Measurements from ENCODE around the gene TSFM. TPM values are rescaled to one million over a fixed set of nuclear protein-coding genes. Genes with fewer than 3 reads are reported as not detected.

Gene TSFM
- total RNA-seq, 4 donors from 2014 or later = 18.5 to 37.2 (median 24.7) TPM

DNA sequence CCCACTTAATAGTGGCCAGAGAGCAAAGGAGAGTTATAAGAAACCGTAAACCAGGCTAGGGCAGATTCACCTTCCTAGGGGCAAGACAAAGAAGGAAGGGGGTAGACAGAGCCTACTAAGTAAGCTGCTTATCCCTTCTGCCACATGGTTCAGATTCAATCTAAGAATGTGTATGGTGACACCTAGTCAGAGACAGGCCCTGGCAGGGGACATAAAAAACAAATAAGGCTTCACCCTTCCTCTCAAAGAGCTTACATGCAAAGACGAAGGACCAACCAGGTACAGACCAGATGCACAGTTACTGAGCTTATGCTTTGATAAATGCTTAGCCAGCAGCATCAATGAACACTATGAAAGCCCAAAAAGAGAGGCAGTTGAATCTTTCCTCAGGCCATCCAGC, 20.1 kb upstream of the TSFM start:
- WGBS, 2 donors = 93 to 97% methylated on average over 2 of the region's 2 CpGs

DNA sequence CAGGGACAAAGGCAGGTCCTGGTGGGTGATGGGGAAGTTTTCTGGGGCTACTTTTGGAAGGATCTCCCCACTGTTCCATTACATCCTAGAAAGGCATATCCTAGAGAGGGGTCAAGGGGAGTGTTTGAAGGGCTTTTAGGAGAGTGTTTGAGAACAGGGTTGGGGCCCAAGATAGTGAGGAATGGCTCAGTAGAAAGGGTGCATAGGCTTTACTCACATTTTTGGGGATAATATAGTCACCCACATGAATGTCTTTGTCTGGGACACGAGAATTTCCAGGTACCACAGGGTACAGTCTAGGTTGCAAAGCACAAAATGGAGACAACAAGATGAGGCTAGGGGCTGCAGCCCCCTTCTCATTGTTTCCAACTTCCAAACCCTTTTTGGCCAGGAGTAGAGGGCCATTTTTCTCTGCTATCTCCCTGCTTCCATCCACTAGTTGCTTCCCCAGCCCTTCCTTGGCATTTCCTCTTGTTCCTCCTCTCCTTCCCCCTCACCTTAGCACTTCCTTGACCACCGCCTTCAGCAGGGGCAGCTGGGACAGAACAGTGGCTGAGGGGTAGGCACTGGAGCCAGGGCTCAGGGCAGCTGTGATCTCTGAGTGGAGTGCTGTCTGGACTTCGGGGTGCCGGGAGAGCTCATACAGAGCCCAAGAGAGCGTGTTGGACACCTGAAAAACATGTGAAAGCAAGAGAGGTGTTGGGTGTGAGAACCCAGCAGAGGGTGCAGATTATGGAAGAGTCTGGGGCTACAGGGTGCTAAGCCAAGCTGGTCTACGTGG, 18.5 kb upstream of the TSFM start:
- DNase-seq = no peak
- Histone ChIP-seq H3K9me3 (no peaks in the 10 kb centered on the region), H3K4me3 (peak overlapping the region in 2 of 4 donors; percentile 52 to 70), H3K36me3 (peaks cover 0 to 18% (median 0%) of the 10 kb centered on the region in 3 donors), H3K27ac (no peak overlapping the region), H3K27me3 (peaks cover 0 to 55% (median 10%) of the 10 kb centered on the region in 4 donors), H3K4me1 (peaks cover 25 to 31% (median 26%) of the 10 kb centered on the region in 3 donors)
- intact Hi-C loops (cut with DNase I) = no loop called here
- WGBS, 2 donors = 64 to 91% methylated on average over 1 to 2 of the region's 6 CpGs
- TF ChIP-seq, protein P1, sequence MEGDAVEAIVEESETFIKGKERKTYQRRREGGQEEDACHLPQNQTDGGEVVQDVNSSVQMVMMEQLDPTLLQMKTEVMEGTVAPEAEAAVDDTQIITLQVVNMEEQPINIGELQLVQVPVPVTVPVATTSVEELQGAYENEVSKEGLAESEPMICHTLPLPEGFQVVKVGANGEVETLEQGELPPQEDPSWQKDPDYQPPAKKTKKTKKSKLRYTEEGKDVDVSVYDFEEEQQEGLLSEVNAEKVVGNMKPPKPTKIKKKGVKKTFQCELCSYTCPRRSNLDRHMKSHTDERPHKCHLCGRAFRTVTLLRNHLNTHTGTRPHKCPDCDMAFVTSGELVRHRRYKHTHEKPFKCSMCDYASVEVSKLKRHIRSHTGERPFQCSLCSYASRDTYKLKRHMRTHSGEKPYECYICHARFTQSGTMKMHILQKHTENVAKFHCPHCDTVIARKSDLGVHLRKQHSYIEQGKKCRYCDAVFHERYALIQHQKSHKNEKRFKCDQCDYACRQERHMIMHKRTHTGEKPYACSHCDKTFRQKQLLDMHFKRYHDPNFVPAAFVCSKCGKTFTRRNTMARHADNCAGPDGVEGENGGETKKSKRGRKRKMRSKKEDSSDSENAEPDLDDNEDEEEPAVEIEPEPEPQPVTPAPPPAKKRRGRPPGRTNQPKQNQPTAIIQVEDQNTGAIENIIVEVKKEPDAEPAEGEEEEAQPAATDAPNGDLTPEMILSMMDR (IDR thresholded peaks at IDR 0.05) = no peak
- TF ChIP-seq POLR2A (IDR thresholded peaks at IDR 0.05) = no peak

More for the DNA sequence above, 20.1 kb upstream of the TSFM start:
- no peak overlapping the region for H3K4me3 ChIP-seq
- no peaks in the 10 kb centered on the region for H3K9me3 ChIP-seq
- peaks cover 0 to 55% (median 10%) of the 10 kb centered on the region in 4 donors for H3K27me3 ChIP-seq
- no peak for TF ChIP-seq POLR2A (IDR thresholded peaks at IDR 0.05)
- TF ChIP-seq, protein P1 (IDR thresholded peaks at IDR 0.05) = no peak
- peaks cover 25 to 31% (median 26%) of the 10 kb centered on the region in 3 donors for H3K4me1 ChIP-seq
- intact Hi-C loops (cut with DNase I) = no loop called here
- peaks cover 0 to 19% (median 0%) of the 10 kb centered on the region in 3 donors for H3K36me3 ChIP-seq
- no peak for DNase-seq
- no peak overlapping the region for H3K27ac ChIP-seq

DNA sequence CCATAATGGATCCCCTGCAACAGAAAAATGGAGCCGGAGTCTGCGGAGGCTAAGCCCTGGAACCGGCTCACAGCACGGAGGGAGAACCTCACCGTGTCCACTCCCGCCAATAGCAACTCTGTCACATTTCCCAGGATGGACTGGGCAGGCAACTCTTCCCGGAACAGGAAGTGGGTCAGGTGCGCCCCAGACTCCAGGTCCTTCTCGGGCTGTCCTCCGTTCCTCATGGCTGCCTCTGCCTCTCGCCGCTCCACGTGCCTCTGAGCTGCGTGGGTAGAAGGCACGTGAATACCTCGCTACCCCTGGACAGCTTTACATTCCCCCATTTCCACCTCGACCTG, 18.0 kb upstream of the TSFM start:
- Histone ChIP-seq H3K27ac (no peak overlapping the region), H3K36me3 (peaks cover 0 to 21% (median 5%) of the 10 kb centered on the region in 3 donors), H3K9me3 (no peaks in the 10 kb centered on the region), H3K27me3 (peaks cover 0 to 55% (median 10%) of the 10 kb centered on the region in 4 donors), H3K4me1 (peaks cover 25 to 31% (median 26%) of the 10 kb centered on the region in 3 donors), H3K4me3 (peak overlapping the region; percentile 23 to 70 (median 52))
- intact Hi-C loops (cut with DNase I) = no loop called here
- WGBS, 2 donors = 0 to 19% methylated on average over 2 to 15 of the region's 17 CpGs
- no peak for TF ChIP-seq POLR2A (IDR thresholded peaks at IDR 0.05)
- TF ChIP-seq, protein P1 (IDR thresholded peaks at IDR 0.05) = no peak
- no peak for DNase-seq

GRCh38 chr12:57765003-57765697, 17.4 kb upstream of the TSFM start:
- H3K27me3 ChIP-seq = peaks cover 0 to 55% (median 10%) of the 10 kb centered on the region in 4 donors
- intact Hi-C loops (cut with DNase I) = no loop called here
- H3K36me3 ChIP-seq = peaks cover 0 to 26% (median 5%) of the 10 kb centered on the region in 3 donors
- TF ChIP-seq POLR2A (IDR thresholded peaks at IDR 0.05) = no peak
- TF ChIP-seq, protein P1 (IDR thresholded peaks at IDR 0.05) = peak in 3 of 6 experiments; percentile 10 to 29 (median 24)
- H3K4me3 ChIP-seq = peak overlapping the region; percentile 23 to 70 (median 52)
- WGBS, 2 donors = 0 to 7% methylated on average over 3 to 6 of the region's 60 CpGs
- H3K9me3 ChIP-seq = no peaks in the 10 kb centered on the region
- H3K27ac ChIP-seq = no peak overlapping the region
- H3K4me1 ChIP-seq = peaks cover 25 to 31% (median 26%) of the 10 kb centered on the region in 3 donors
- DNase-seq = no peak
